ENCODE results near the gene NBPF1. TPM values are rescaled to one million over a fixed set of nuclear protein-coding genes. Genes with fewer than 3 reads are reported as not detected.
"Not testable (repeated sequence)": the region's sequence is repeated elsewhere in the genome, so short reads cannot be mapped to it uniquely, and the experiment has no call there.

The NBPF1 gene
- total and polyA plus RNA-seq, 2 donors, result 5.1 to 7.2 TPM

- 82% methylated on average over 14 of the region's 15 CpGs for WGBS
- not testable (repeated sequence) for H3K27me3 ChIP-seq (ENCODE audit: control insufficient read depth in 2 of 2, insufficient read depth in 1 of 2, low read length in 1 of 2); H3K27ac ChIP-seq (ENCODE audit: low read depth in 1 of 2, low read length in 1 of 2); H3K9me3 ChIP-seq (ENCODE audit: control insufficient read depth in 2 of 2, insufficient read depth in 1 of 2, low read length in 1 of 2); DNase-seq (ENCODE audit: low read depth in 6 of 9, low spot score in 9 of 9); H3K4me1 ChIP-seq (ENCODE audit: control insufficient read depth in 2 of 2, insufficient read depth in 2 of 2, low read length in 2 of 2); H3K4me3 ChIP-seq (ENCODE audit: low read length in 2 of 2); H3K36me3 ChIP-seq (ENCODE audit: control insufficient read depth in 2 of 2, insufficient read depth in 2 of 2, low read length in 1 of 2)
These were observed 100.5 kb downstream of the NBPF1 start for GRCh38 chr1:16512624-16513411.

Other genes with a start within 250 kb of the NBPF1 start
- gene SZRD1, start 246.3 kb downstream of the NBPF1 start, total RNA-seq, result 46.5 TPM
- gene SZRD1, start 246.3 kb downstream of the NBPF1 start, polyA plus RNA-seq, result 50.8 TPM
- not detected for gene SPATA21, start 176.1 kb downstream of the NBPF1 start, total RNA-seq
- 0.25 TPM for gene SPATA21, start 176.1 kb downstream of the NBPF1 start, polyA plus RNA-seq
- 97.7 TPM for gene NECAP2, start 172.8 kb downstream of the NBPF1 start, total RNA-seq
- gene NECAP2, start 172.8 kb downstream of the NBPF1 start, polyA plus RNA-seq, result 91.7 TPM
- 17,380 TPM for gene RNU1-1, start 99.3 kb downstream of the NBPF1 start, total RNA-seq
- gene RNU1-1, start 99.3 kb downstream of the NBPF1 start, polyA plus RNA-seq, result not detected
- gene RNU1-3, start 53.4 kb upstream of the NBPF1 start, total RNA-seq, result 17,380 TPM
- gene RNU1-3, start 53.4 kb upstream of the NBPF1 start, polyA plus RNA-seq, result not detected
- gene RNU1-4, start 127.0 kb upstream of the NBPF1 start, total RNA-seq, result 17,380 TPM
- not detected for gene RNU1-4, start 127.0 kb upstream of the NBPF1 start, polyA plus RNA-seq

All from thymus (tissue), 11 donors.